Putamen (tissue), 1 donor: ENCODE data around the gene SLC1A5.
A peak's percentile ranks its signal among the peaks of the same experiment; 100 is the strongest.
"Not testable (repeated sequence)": the region's sequence is repeated elsewhere in the genome, so short reads cannot be mapped to it uniquely, and the experiment has no call there.

Experiments used
- DNase-seq: peaks from one replicate; pipeline ENCODE4 v3.0.0-alpha.2; 2016; ENCODE audit warnings: low spot score

SLC1A5 gene

GRCh38 chr19:46768746-46769145, 19.6 kb downstream of the SLC1A5 start:
- not testable (repeated sequence) for DNase-seq

GRCh38 chr19:46766569-46767317, 21.7 kb downstream of the SLC1A5 start:
- DNase-seq = no peak

- DNase-seq = no peak
These were observed 23.5 kb downstream of the SLC1A5 start for GRCh38 chr19:46764817-46765291.

GRCh38 chr19:46762245-46762890, 26.0 kb downstream of the SLC1A5 start:
- DNase-seq = no peak

- DNase-seq = no peak
These were observed 27.0 kb downstream of the SLC1A5 start for GRCh38 chr19:46761418-46761831.

- not testable (repeated sequence) for DNase-seq
These were observed 27.5 kb downstream of the SLC1A5 start for GRCh38 chr19:46760897-46761296.

GRCh38 chr19:46760363-46760762, 28.0 kb downstream of the SLC1A5 start:
- DNase-seq = no peak

- no peak for DNase-seq
These were observed 28.5 kb downstream of the SLC1A5 start for GRCh38 chr19:46759817-46760333.

GRCh38 chr19:46759206-46759605, 29.2 kb downstream of the SLC1A5 start:
- no peak for DNase-seq

- DNase-seq = no peak
These were observed 31.9 kb downstream of the SLC1A5 start for GRCh38 chr19:46756544-46756888.

- no peak for DNase-seq
These were observed 32.4 kb downstream of the SLC1A5 start for GRCh38 chr19:46755853-46756543.

- no peak for DNase-seq
These were observed 33.1 kb downstream of the SLC1A5 start for GRCh38 chr19:46755077-46755852.

GRCh38 chr19:46753420-46754155, 34.8 kb downstream of the SLC1A5 start:
- DNase-seq = no peak

- DNase-seq = no peak
These were observed 39.9 kb downstream of the SLC1A5 start for GRCh38 chr19:46748325-46749109.

GRCh38 chr19:46746281-46747057, 41.9 kb downstream of the SLC1A5 start, which contains the start of gene STRN4:
Gene STRN4 (minus strand): TSS chr19:46746450. CDS start chr19:46746430, 20 bp downstream.
- no peak for DNase-seq

GRCh38 chr19:46745521-46746280, 42.7 kb downstream of the SLC1A5 start, which contains the start of gene FKRP:
Gene FKRP (plus strand): TSS chr19:46746057. CDS start chr19:46755451, 9,394 bp downstream.
- no peak for DNase-seq

- DNase-seq = no peak
These were observed 43.4 kb downstream of the SLC1A5 start for GRCh38 chr19:46745030-46745429.

GRCh38 chr19:46744005-46744691, 44.2 kb downstream of the SLC1A5 start:
- DNase-seq = peak; percentile 77
